Measurements from ENCODE around the gene FUT1. TPM values are rescaled to one million over a fixed set of nuclear protein-coding genes. Genes with fewer than 3 reads are reported as not detected.
A peak's percentile ranks its signal among the peaks of the same experiment; 100 is the strongest.

FUT1 gene
- polyA plus RNA-seq, 1 donor from 2014 or later: not detected

DNA sequence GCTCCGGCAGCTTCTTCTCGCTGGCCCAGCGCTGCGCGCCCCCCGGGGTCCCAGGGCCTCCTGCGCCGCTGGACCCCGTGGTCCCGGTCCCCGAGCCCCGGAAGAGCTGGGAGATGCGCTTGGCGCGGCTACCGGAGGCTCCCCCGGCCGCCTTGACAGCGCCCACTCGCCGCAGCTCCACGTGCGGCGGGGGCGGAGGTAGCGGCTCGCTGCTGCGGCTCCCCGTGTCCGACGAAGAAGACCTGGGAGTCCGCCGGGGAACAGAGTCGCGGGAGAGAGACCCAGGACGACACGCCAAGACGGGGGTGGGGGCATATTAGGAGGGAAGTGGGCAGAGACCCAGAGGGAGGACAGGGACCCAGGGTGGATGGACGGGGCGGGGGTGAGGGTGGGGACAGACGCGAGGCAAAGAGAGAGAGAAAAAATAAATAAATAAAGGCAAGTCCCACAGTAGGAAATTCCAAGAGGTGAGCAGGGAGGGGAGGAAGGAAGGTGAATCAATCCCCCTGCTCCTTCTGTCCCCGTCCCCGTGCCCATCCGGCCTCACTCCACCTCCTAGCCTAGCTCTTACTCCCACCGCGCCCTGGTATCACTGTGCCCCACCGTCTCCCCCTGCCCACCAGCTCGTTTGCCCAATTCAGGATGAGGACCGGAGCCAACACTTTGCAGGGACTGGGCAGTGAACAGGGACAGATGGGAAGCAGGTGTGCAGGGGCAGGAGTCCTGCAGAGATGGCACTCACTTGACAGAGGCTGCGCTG, 12.9 kb downstream of the FUT1 start:
- peak overlapping the region in 1 of 4 donors; percentile 75 for H3K4me3 Mint-ChIP-seq
- H3K27ac Mint-ChIP-seq: no peak overlapping the region
- H3K27me3 Mint-ChIP-seq: peaks cover 9% of the 10 kb centered on the region
- H3K4me1 Mint-ChIP-seq: peaks cover 0 to 17% (median 5%) of the 10 kb centered on the region in 3 donors
- H3K36me3 Mint-ChIP-seq: no peaks in the 10 kb centered on the region
- H3K9me3 Mint-ChIP-seq: peaks cover 0 to 4% (median 0%) of the 10 kb centered on the region in 3 donors

GRCh38 chr19:48738557-48739403, 13.7 kb downstream of the FUT1 start:
- Mint-ChIP-seq H3K27ac (peak overlapping the region in 2 of 3 donors; percentile 63 to 67), H3K9me3 (peaks cover 0 to 4% (median 0%) of the 10 kb centered on the region in 3 donors), H3K4me1 (peaks cover 0 to 17% (median 5%) of the 10 kb centered on the region in 3 donors), H3K27me3 (peaks cover 9% of the 10 kb centered on the region), H3K4me3 (peak overlapping the region; percentile 12 to 81 (median 50)), H3K36me3 (no peaks in the 10 kb centered on the region)

GRCh38 chr19:48737360-48737998, 15.0 kb downstream of the FUT1 start:
- peaks cover 9% of the 10 kb centered on the region for H3K27me3 Mint-ChIP-seq
- H3K4me3 Mint-ChIP-seq: peak overlapping the region in 3 of 4 donors; percentile 24 to 72 (median 52)
- H3K36me3 Mint-ChIP-seq: peaks cover 2% of the 10 kb centered on the region
- H3K4me1 Mint-ChIP-seq: peaks cover 0 to 17% (median 5%) of the 10 kb centered on the region in 3 donors
- peak overlapping the region in 1 of 3 donors; percentile 67 for H3K27ac Mint-ChIP-seq
- H3K9me3 Mint-ChIP-seq: peaks cover 0 to 4% (median 0%) of the 10 kb centered on the region in 3 donors

- Mint-ChIP-seq H3K27ac (no peak overlapping the region), H3K4me1 (peaks cover 0 to 7% (median 2%) of the 10 kb centered on the region in 3 donors), H3K4me3 (no peak overlapping the region), H3K9me3 (peaks cover 0 to 2% (median 0%) of the 10 kb centered on the region in 3 donors), H3K27me3 (peaks cover 7% of the 10 kb centered on the region), H3K36me3 (peaks cover 2% of the 10 kb centered on the region)
Measured at GRCh38 chr19:48735031-48735615, 17.3 kb downstream of the FUT1 start.

DNA sequence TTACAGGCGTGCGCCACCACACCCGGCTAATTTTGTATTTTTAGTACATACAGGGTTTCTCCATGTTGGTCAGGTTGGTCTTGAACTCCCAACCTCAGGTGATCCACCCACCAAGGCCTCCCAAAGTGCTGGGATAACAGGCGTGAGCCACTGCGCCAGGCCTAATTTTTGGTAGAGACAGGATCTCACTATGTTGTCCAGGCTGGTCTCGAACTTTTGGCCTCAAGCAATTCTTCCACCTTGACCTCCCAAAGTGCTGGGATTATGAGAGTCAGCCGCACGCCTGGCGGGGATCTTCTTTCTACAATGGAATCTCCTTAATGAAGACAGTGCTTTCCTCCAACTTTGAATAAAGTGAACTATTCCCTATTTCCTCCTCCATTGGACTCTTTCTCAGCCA, 17.8 kb downstream of the FUT1 start:
- Mint-ChIP-seq H3K27me3 (peaks cover 3% of the 10 kb centered on the region), H3K4me3 (no peak overlapping the region), H3K9me3 (peaks cover 0 to 2% (median 0%) of the 10 kb centered on the region in 3 donors), H3K36me3 (peaks cover 2% of the 10 kb centered on the region), H3K27ac (no peak overlapping the region), H3K4me1 (peaks cover 0 to 7% (median 0%) of the 10 kb centered on the region in 3 donors)

DNA sequence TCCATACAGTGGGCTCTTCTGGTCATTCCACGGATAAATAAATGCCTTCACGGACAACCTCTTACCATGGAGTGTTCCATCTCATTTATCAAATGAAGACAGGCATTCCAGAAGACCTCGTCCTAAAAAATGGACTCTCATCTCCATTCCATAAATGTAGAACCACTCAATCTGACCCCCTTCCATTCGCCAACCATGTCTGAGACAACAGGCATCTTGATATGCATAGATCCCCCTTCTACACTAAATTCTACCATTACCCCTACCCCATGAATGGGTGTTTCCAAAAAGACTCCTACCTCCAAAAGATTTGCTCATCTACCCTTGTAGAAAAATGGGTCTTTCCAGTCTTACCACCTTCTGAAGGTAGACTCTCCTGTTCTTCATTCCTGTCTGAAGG, 21.0 kb downstream of the FUT1 start:
- H3K27ac Mint-ChIP-seq: no peak overlapping the region
- H3K9me3 Mint-ChIP-seq: peaks cover 3 to 6% (median 4%) of the 10 kb centered on the region in 3 donors
- H3K4me3 Mint-ChIP-seq: no peak overlapping the region
- H3K4me1 Mint-ChIP-seq: peaks cover 3 to 6% (median 5%) of the 10 kb centered on the region in 3 donors
- H3K27me3 Mint-ChIP-seq: peaks cover 3% of the 10 kb centered on the region
- peaks cover 2% of the 10 kb centered on the region for H3K36me3 Mint-ChIP-seq

DNA sequence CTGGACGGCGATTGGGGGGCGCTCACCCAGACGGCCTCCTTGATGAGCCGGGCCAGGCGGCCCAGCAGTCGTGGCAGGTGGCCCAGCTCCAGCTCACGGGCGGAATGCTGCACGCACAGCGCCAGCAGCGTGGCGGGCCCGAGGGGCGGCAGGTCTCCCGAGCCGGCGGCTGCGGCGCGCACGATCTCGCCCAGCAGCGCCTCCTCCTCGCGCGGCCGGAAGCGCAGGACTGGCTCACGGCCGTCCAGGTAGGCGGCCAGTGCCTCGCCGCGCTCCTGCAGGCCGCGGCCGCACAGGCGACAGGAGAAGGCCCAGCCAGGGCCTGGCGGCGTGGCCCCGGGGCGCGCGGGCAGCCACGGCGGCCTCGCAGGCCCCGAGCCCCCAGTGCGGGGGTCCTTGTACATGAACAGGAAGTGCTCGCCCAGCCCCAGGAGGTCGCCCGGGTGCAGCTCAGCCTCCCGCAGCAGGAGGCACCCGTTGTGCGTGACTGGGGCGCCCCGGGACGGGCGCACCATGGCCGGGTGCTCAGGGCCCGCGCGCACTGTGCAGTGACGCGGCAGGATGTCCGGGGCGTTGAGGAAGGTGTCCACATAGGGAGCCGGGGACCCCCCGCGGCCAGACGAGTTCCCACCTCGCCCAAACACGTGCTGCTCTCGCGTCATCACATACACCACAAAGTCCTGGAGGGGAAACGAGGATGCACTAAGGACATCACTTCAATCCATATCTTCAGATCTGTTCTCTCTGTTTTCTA, 23.4 kb downstream of the FUT1 start:
- no peak overlapping the region for H3K4me3 Mint-ChIP-seq

GRCh38 chr19:48726556-48726955, 25.9 kb downstream of the FUT1 start:
- peaks cover 7 to 15% (median 12%) of the 10 kb centered on the region in 3 donors for H3K9me3 Mint-ChIP-seq
- H3K27me3 Mint-ChIP-seq: peaks cover 3% of the 10 kb centered on the region
- H3K36me3 Mint-ChIP-seq: peaks cover 8% of the 10 kb centered on the region
- H3K4me1 Mint-ChIP-seq: peaks cover 12 to 16% (median 15%) of the 10 kb centered on the region in 3 donors
- H3K4me3 Mint-ChIP-seq: peak overlapping the region in 2 of 4 donors; percentile 39 to 45
- H3K27ac Mint-ChIP-seq: peak overlapping the region in 2 of 3 donors; percentile 4 to 86

More for the DNA sequence above, 23.4 kb downstream of the FUT1 start:
- H3K4me1 Mint-ChIP-seq: peaks cover 12 to 16% (median 15%) of the 10 kb centered on the region in 3 donors
- H3K9me3 Mint-ChIP-seq: peaks cover 7 to 15% (median 12%) of the 10 kb centered on the region in 3 donors
- H3K36me3 Mint-ChIP-seq: peaks cover 10% of the 10 kb centered on the region
- H3K27ac Mint-ChIP-seq: no peak overlapping the region
- H3K27me3 Mint-ChIP-seq: peaks cover 3% of the 10 kb centered on the region

- Mint-ChIP-seq H3K27me3 (no peaks in the 10 kb centered on the region), H3K9me3 (peaks cover 7 to 15% (median 10%) of the 10 kb centered on the region in 3 donors), H3K36me3 (peaks cover 8% of the 10 kb centered on the region), H3K4me1 (peaks cover 19 to 25% (median 20%) of the 10 kb centered on the region in 3 donors), H3K27ac (peak overlapping the region; percentile 57 to 97 (median 83)), H3K4me3 (peak overlapping the region in 3 of 4 donors; percentile 35 to 83 (median 65))
Measured at GRCh38 chr19:48724796-48725753, 27.4 kb downstream of the FUT1 start.

GRCh38 chr19:48722196-48722708, 30.2 kb downstream of the FUT1 start:
- no peak overlapping the region for H3K27ac Mint-ChIP-seq
- no peak overlapping the region for H3K4me3 Mint-ChIP-seq
- peaks cover 7 to 11% (median 10%) of the 10 kb centered on the region in 3 donors for H3K9me3 Mint-ChIP-seq
- peaks cover 9% of the 10 kb centered on the region for H3K36me3 Mint-ChIP-seq
- H3K4me1 Mint-ChIP-seq: peaks cover 20 to 22% (median 21%) of the 10 kb centered on the region in 3 donors
- H3K27me3 Mint-ChIP-seq: no peaks in the 10 kb centered on the region

GRCh38 chr19:48720613-48721296, 31.7 kb downstream of the FUT1 start:
- Mint-ChIP-seq H3K27me3 (no peaks in the 10 kb centered on the region), H3K27ac (peak overlapping the region; percentile 90 to 99 (median 91)), H3K9me3 (peaks cover 2 to 7% (median 5%) of the 10 kb centered on the region in 3 donors), H3K4me1 (peaks cover 15 to 18% (median 16%) of the 10 kb centered on the region in 3 donors), H3K4me3 (peak overlapping the region; percentile 91 to 96 (median 96)), H3K36me3 (peaks cover 9% of the 10 kb centered on the region)

GRCh38 chr19:48720251-48720612, 32.2 kb downstream of the FUT1 start:
- Mint-ChIP-seq H3K4me3 (peak overlapping the region; percentile 91 to 96 (median 96)), H3K27me3 (no peaks in the 10 kb centered on the region), H3K9me3 (peaks cover 0 to 5% (median 4%) of the 10 kb centered on the region in 3 donors), H3K27ac (peak overlapping the region; percentile 90 to 99 (median 91)), H3K36me3 (peaks cover 6% of the 10 kb centered on the region), H3K4me1 (peaks cover 14 to 15% (median 14%) of the 10 kb centered on the region in 3 donors)

All from IgD-negative memory B cell (primary cell).